Activated CD8-positive, alpha-beta memory T cell treated with anti-CD3 and anti-CD28 coated beads, Interleukin-2, amount 50 U/mL, for 1 hour (primary cell): ENCODE results near the gene FHOD3.
"Not testable (repeated sequence)": the region's sequence is repeated elsewhere in the genome, so short reads cannot be mapped to it uniquely, and the experiment has no call there.

ENCODE experiments used
- DNase-seq: peaks from one replicate; pipeline ENCODE4 v3.0.0-alpha.2; 2020; ENCODE audit errors: extremely low read depth

The FHOD3 gene

GRCh38 chr18:36752929-36753865, 455.7 kb downstream of the FHOD3 start:
- no peak for DNase-seq

GRCh38 chr18:36756242-36756641, 458.7 kb downstream of the FHOD3 start:
- no peak for DNase-seq

- no peak for DNase-seq
Measured at GRCh38 chr18:36757081-36757480, 459.6 kb downstream of the FHOD3 start.

GRCh38 chr18:36757991-36758390, 460.5 kb downstream of the FHOD3 start:
- DNase-seq, result no peak

- DNase-seq, result no peak
Measured at GRCh38 chr18:36758623-36759022, 461.1 kb downstream of the FHOD3 start.

- no peak for DNase-seq
Measured at GRCh38 chr18:36759167-36759776, 461.8 kb downstream of the FHOD3 start.

GRCh38 chr18:36760598-36760997, 463.1 kb downstream of the FHOD3 start:
- no peak for DNase-seq

GRCh38 chr18:36761186-36761698, 463.7 kb downstream of the FHOD3 start:
- DNase-seq, result no peak

- DNase-seq, result no peak
Measured at GRCh38 chr18:36762074-36762473, 464.6 kb downstream of the FHOD3 start.

GRCh38 chr18:36762965-36763364, 465.5 kb downstream of the FHOD3 start:
- DNase-seq, result not testable (repeated sequence)

GRCh38 chr18:36766836-36767235, 469.3 kb downstream of the FHOD3 start:
- DNase-seq, result no peak

- DNase-seq, result no peak
Measured at GRCh38 chr18:36769172-36769571, 471.7 kb downstream of the FHOD3 start.

- no peak for DNase-seq
Measured at GRCh38 chr18:36769611-36770314, 472.2 kb downstream of the FHOD3 start.

GRCh38 chr18:36770315-36770946, 472.9 kb downstream of the FHOD3 start:
- no peak for DNase-seq

- no peak for DNase-seq
Measured at GRCh38 chr18:36771245-36771644, 473.7 kb downstream of the FHOD3 start.

GRCh38 chr18:36772241-36772723, 474.8 kb downstream of the FHOD3 start:
- no peak for DNase-seq

GRCh38 chr18:36775396-36775795, 477.9 kb downstream of the FHOD3 start:
- DNase-seq, result no peak

GRCh38 chr18:36776650-36777049, 479.1 kb downstream of the FHOD3 start:
- DNase-seq, result no peak

GRCh38 chr18:36777566-36777965, 480.1 kb downstream of the FHOD3 start:
- DNase-seq, result no peak

- no peak for DNase-seq
Measured at GRCh38 chr18:36780748-36781147, 483.2 kb downstream of the FHOD3 start.

GRCh38 chr18:36782710-36783109, 485.2 kb downstream of the FHOD3 start:
- DNase-seq, result no peak

- no peak for DNase-seq
Measured at GRCh38 chr18:36783792-36784191, 486.3 kb downstream of the FHOD3 start.
